HCT116 (cell line): ENCODE data around the gene LPAR3.

ENCODE experiments used
- CBX3 ChIP-seq: IDR thresholded peaks from 2 replicates; pipeline ENCODE4 v1.6.1; 2012; ENCODE audit warnings: low read depth
- ELF1 ChIP-seq: IDR thresholded peaks from 2 replicates; pipeline ENCODE4 v1.6.1; 2012; ENCODE audit warnings: low read depth, borderline replicate concordance
- EZH2 ChIP-seq: fragments of 200-600 bp; sonication (generic); IDR thresholded peaks from 2 replicates; pipeline ENCODE4 v1.6.1; 2017; ENCODE audit warnings: antibody characterized with exemption, mixed run types
- EZH2phosphoT487 ChIP-seq: fragments of 200-600 bp; IDR thresholded peaks from 2 replicates; pipeline ENCODE4 v1.6.1; 2018; ENCODE audit warnings: antibody characterized with exemption, borderline replicate concordance
- MAX ChIP-seq: IDR thresholded peaks from 2 replicates; pipeline ENCODE4 v1.6.1; 2012
- POLR2A ChIP-seq: IDR thresholded peaks from 2 replicates; pipeline ENCODE4 v1.7.0; 2011; ENCODE audit warnings: borderline replicate concordance; ENCODE audit not compliant: insufficient read depth, insufficient read length; ENCODE audit errors: extremely low read depth
- RAD21 ChIP-seq: IDR thresholded peaks from 2 replicates; pipeline ENCODE4 v1.6.1; 2012; ENCODE audit warnings: low read depth, mild to moderate bottlenecking
- SIN3A ChIP-seq: IDR thresholded peaks from 2 replicates; pipeline ENCODE4 v1.6.1; 2012; ENCODE audit warnings: low read depth
- ZNF274 ChIP-seq: fragments of 200-500 bp; sonication (Bioruptor generic); IDR thresholded peaks from 2 replicates; pipeline ENCODE4 v1.6.1; 2014; ENCODE audit warnings: mild to moderate bottlenecking, low read depth, low read length, inconsistent platforms
- TF ChIP-seq, protein P1 (sequence below), 3 experiments: fragments of 200-600 bp in 1 of 3; sonication (generic) in 1 of 3; IDR thresholded peaks in 2 of 3; conservative IDR thresholded peaks in 1 of 3; 2 replicates each; pipeline ENCODE4 v1.5.1; 2012 to 2017; ENCODE audit warnings: low read depth in 2 of 3, low read length in 2 of 3, antibody characterized with exemption in 1 of 3, borderline replicate concordance in 1 of 3, control low read depth in 1 of 3, mild to moderate bottlenecking in 1 of 3, mixed read lengths in 1 of 3, mixed run types in 1 of 3, moderate library complexity in 1 of 3; ENCODE audit not compliant: insufficient read depth in 1 of 3
- TF ChIP-seq, protein P2 (sequence below): IDR thresholded peaks from 2 replicates; pipeline ENCODE4 v1.6.1; 2011; ENCODE audit warnings: mild to moderate bottlenecking, low read length, moderate library complexity; ENCODE audit not compliant: insufficient replicate concordance; ENCODE audit errors: extremely low read depth
- TF ChIP-seq, protein P3 (sequence below): IDR thresholded peaks from 2 replicates; pipeline ENCODE4 v1.6.1; 2012; ENCODE audit warnings: low read depth
- TF ChIP-seq, protein P4 (sequence below): IDR thresholded peaks from 2 replicates; pipeline ENCODE4 v1.6.1; 2012

DNA sequence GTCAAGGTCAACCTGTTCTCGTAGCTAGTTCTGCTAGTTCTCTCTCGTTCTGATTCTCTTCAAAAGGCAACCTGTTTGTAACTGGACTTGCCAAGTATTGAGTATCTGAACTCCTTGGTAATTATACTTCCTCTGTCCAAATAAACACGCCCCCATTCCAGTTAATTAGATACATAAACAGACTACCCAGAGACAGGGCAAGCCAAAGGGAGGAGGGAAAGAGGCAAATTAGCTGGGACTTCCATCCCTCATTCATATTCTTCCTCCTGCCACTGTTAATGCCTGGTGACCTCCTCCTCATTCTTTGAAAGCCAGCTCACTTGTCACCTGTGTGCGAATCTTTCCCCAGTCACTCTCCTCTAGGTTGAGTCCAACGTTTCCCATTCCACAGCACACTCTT, 62.9 kb downstream of the LPAR3 start:
- TF ChIP-seq, protein P1, sequence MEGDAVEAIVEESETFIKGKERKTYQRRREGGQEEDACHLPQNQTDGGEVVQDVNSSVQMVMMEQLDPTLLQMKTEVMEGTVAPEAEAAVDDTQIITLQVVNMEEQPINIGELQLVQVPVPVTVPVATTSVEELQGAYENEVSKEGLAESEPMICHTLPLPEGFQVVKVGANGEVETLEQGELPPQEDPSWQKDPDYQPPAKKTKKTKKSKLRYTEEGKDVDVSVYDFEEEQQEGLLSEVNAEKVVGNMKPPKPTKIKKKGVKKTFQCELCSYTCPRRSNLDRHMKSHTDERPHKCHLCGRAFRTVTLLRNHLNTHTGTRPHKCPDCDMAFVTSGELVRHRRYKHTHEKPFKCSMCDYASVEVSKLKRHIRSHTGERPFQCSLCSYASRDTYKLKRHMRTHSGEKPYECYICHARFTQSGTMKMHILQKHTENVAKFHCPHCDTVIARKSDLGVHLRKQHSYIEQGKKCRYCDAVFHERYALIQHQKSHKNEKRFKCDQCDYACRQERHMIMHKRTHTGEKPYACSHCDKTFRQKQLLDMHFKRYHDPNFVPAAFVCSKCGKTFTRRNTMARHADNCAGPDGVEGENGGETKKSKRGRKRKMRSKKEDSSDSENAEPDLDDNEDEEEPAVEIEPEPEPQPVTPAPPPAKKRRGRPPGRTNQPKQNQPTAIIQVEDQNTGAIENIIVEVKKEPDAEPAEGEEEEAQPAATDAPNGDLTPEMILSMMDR (IDR thresholded peaks at IDR 0.05 in 2 of 3, conservative IDR thresholded peaks at IDR 0.05 in 1 of 3; ENCODE audit: borderline replicate concordance in 1 of 3, insufficient read depth in 1 of 3, low read depth in 2 of 3, low read length in 2 of 3): no peak
- no peak for TF ChIP-seq MAX
- TF ChIP-seq CBX3: no peak
- TF ChIP-seq POLR2A: no peak
- TF ChIP-seq, protein P2, sequence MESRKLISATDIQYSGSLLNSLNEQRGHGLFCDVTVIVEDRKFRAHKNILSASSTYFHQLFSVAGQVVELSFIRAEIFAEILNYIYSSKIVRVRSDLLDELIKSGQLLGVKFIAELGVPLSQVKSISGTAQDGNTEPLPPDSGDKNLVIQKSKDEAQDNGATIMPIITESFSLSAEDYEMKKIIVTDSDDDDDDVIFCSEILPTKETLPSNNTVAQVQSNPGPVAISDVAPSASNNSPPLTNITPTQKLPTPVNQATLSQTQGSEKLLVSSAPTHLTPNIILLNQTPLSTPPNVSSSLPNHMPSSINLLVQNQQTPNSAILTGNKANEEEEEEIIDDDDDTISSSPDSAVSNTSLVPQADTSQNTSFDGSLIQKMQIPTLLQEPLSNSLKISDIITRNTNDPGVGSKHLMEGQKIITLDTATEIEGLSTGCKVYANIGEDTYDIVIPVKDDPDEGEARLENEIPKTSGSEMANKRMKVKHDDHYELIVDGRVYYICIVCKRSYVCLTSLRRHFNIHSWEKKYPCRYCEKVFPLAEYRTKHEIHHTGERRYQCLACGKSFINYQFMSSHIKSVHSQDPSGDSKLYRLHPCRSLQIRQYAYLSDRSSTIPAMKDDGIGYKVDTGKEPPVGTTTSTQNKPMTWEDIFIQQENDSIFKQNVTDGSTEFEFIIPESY: no peak
- TF ChIP-seq, protein P3, sequence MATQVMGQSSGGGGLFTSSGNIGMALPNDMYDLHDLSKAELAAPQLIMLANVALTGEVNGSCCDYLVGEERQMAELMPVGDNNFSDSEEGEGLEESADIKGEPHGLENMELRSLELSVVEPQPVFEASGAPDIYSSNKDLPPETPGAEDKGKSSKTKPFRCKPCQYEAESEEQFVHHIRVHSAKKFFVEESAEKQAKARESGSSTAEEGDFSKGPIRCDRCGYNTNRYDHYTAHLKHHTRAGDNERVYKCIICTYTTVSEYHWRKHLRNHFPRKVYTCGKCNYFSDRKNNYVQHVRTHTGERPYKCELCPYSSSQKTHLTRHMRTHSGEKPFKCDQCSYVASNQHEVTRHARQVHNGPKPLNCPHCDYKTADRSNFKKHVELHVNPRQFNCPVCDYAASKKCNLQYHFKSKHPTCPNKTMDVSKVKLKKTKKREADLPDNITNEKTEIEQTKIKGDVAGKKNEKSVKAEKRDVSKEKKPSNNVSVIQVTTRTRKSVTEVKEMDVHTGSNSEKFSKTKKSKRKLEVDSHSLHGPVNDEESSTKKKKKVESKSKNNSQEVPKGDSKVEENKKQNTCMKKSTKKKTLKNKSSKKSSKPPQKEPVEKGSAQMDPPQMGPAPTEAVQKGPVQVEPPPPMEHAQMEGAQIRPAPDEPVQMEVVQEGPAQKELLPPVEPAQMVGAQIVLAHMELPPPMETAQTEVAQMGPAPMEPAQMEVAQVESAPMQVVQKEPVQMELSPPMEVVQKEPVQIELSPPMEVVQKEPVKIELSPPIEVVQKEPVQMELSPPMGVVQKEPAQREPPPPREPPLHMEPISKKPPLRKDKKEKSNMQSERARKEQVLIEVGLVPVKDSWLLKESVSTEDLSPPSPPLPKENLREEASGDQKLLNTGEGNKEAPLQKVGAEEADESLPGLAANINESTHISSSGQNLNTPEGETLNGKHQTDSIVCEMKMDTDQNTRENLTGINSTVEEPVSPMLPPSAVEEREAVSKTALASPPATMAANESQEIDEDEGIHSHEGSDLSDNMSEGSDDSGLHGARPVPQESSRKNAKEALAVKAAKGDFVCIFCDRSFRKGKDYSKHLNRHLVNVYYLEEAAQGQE: no peak
- TF ChIP-seq EZH2phosphoT487: no peak
- TF ChIP-seq SIN3A: no peak
- no peak for TF ChIP-seq RAD21
- TF ChIP-seq ZNF274: no peak
- no peak for TF ChIP-seq EZH2
- no peak for TF ChIP-seq ELF1
- TF ChIP-seq, protein P4, sequence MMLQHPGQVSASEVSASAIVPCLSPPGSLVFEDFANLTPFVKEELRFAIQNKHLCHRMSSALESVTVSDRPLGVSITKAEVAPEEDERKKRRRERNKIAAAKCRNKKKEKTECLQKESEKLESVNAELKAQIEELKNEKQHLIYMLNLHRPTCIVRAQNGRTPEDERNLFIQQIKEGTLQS: no peak
